HepG2 (cell line): ENCODE measurements around the gene NSF. TPM values are rescaled to one million over a fixed set of nuclear protein-coding genes. Genes with fewer than 3 reads are reported as not detected.

Experiments used
- CREB1 ChIP-seq, 2 experiments: fragments of 450-650 bp in 1 of 2; IDR thresholded peaks; 2 replicates each; pipeline ENCODE4 v1.6.1; 2016 to 2017; ENCODE audit warnings: control low read depth in 1 of 2, mild to moderate bottlenecking in 1 of 2, missing compliant biosample characterization in 1 of 2, missing genetic modification characterization in 1 of 2
- E2F5 ChIP-seq: sonication (generic); formaldehyde crosslinking; conservative IDR thresholded peaks from 2 replicates; pipeline ENCODE4 v1.4.0; 2020; ENCODE audit warnings: missing genetic modification reagents
- HNRNPUL1 ChIP-seq: fragments of 200-400 bp; formaldehyde crosslinking; IDR thresholded peaks from 2 replicates; pipeline ENCODE4 v1.6.1; 2017; ENCODE audit warnings: low read depth, mild to moderate bottlenecking, low read length, moderate library complexity
- IKZF5 ChIP-seq: IDR thresholded peaks from 2 replicates; pipeline ENCODE4 v1.6.1; 2018; ENCODE audit warnings: missing genetic modification reagents, mild to moderate bottlenecking, missing compliant biosample characterization
- KAT2B ChIP-seq: fragments of 150-350 bp; IDR thresholded peaks from 2 replicates; pipeline ENCODE4 v1.6.1; 2014; ENCODE audit warnings: low read depth, low read length, borderline replicate concordance
- MAFK ChIP-seq, 2 experiments: IDR thresholded peaks in 1 of 2; conservative IDR thresholded peaks in 1 of 2; 2 replicates each; pipeline ENCODE4 v1.6.1; 2011; ENCODE audit warnings: improper control_type of control experiment in 2 of 2, low read length in 2 of 2
- MBD4 ChIP-seq: IDR thresholded peaks from 2 replicates; pipeline ENCODE4 v1.6.1; 2012; ENCODE audit warnings: low read length, inconsistent platforms, borderline replicate concordance
- NFE2 ChIP-seq: sonication (generic); formaldehyde crosslinking; IDR thresholded peaks from 2 replicates; pipeline ENCODE4 v1.4.0; 2020; ENCODE audit warnings: missing genetic modification reagents
- NR2F2 ChIP-seq: IDR thresholded peaks from 2 replicates; pipeline ENCODE4 v1.6.1; 2012; ENCODE audit warnings: low read depth, inconsistent platforms, borderline replicate concordance
- PCBP1 ChIP-seq: fragments of 200-400 bp; formaldehyde crosslinking; IDR thresholded peaks from 2 replicates; pipeline ENCODE4 v1.6.1; 2017; ENCODE audit warnings: mild to moderate bottlenecking, low read depth, low read length, borderline replicate concordance
- PLSCR1 ChIP-seq: sonication (generic); formaldehyde crosslinking; IDR thresholded peaks from 2 replicates; pipeline ENCODE4 v1.5.0; 2020; ENCODE audit warnings: missing genetic modification reagents, mild to moderate bottlenecking, borderline replicate concordance
- PTBP1 ChIP-seq: fragments of 200-400 bp; formaldehyde crosslinking; IDR thresholded peaks from 2 replicates; pipeline ENCODE4 v1.6.1; 2018; ENCODE audit warnings: low read length, low read depth; ENCODE audit not compliant: poor library complexity, severe bottlenecking
- RBM39 ChIP-seq: fragments of 200-400 bp; formaldehyde crosslinking; IDR thresholded peaks from one replicate; pipeline ENCODE4 v1.6.1; 2018; ENCODE audit warnings: antibody characterized with exemption, mild to moderate bottlenecking, low read depth, low read length; ENCODE audit not compliant: poor library complexity, severe bottlenecking
- ZBTB44 ChIP-seq: sonication (generic); formaldehyde crosslinking; IDR thresholded peaks from 2 replicates; pipeline ENCODE4 v1.4.0; 2020; ENCODE audit warnings: missing genetic modification reagents
- ZBTB49 ChIP-seq: sonication (generic); formaldehyde crosslinking; IDR thresholded peaks from 2 replicates; pipeline ENCODE4 v1.4.0; 2020; ENCODE audit warnings: missing genetic modification reagents, borderline replicate concordance
- ZNF546 ChIP-seq: sonication (generic); formaldehyde crosslinking; conservative IDR thresholded peaks from 2 replicates; pipeline ENCODE4 v1.8.1; 2023; ENCODE audit warnings: mild to moderate bottlenecking, missing genetic modification reagents
- ZNF670 ChIP-seq: sonication (generic); formaldehyde crosslinking; IDR thresholded peaks from 2 replicates; pipeline ENCODE4 v1.8.0; 2022; ENCODE audit warnings: mild to moderate bottlenecking, missing genetic modification reagents, borderline replicate concordance
- ZNF709 ChIP-seq: sonication (generic); formaldehyde crosslinking; IDR thresholded peaks from 2 replicates; pipeline ENCODE4 v1.5.0; 2020; ENCODE audit warnings: mild to moderate bottlenecking, missing genetic modification reagents
- polyA plus RNA-seq, 8 experiments: library from polyadenylated mRNA; depleted of rRNA in 3 of 8; stranded (reverse) in 7 of 8; unstranded in 1 of 8; fragments of >200 nt; fragmentation: Illumina TruSeq in 4 of 8; extraction: Trizol in 4 of 8; gene quantifications; 2 replicates each; pipeline versions ENCODE4 v1.2.1 to v1.2.3, GENCODE V29; 2011 to 2016; ENCODE audit warnings: low read depth in 4 of 8, missing spikeins in 1 of 8, mixed read lengths in 1 of 8; ENCODE audit not compliant: insufficient read depth in 1 of 8
- total RNA-seq, 5 experiments: library from RNA; depleted of rRNA; stranded (reverse); fragments of >200 nt; fragmentation: Illumina TruSeq; extraction: Trizol; gene quantifications; 2 replicates each; pipeline ENCODE4 v1.2.3, GENCODE V29; 2016; ENCODE audit warnings: low read depth in 1 of 5

NSF gene
- total and polyA plus RNA-seq, 2 of the 13 experiments (the other 11 are each of a cell fraction or from before 2014, with no cell fraction given), result 21.9 to 37.8 TPM

- TF ChIP-seq E2F5 (CRISPR knock-in tag) (no peak), PCBP1 (no peak), ZNF709 (CRISPR knock-in tag) (no peak), IKZF5 (CRISPR knock-in tag) (peak; percentile 48; the same call in 1 of the 2 replicates), PTBP1 (no peak), NFE2 (no peak), CREB1 (IDR thresholded peaks at IDR 0.05) (no peak), CREB1 (CRISPR knock-in tag; IDR thresholded peaks at IDR 0.05) (no peak), ZBTB44 (CRISPR knock-in tag) (no peak), ZNF546 (CRISPR knock-in tag) (peak; percentile 47; the same call in 1 of the 2 replicates), PLSCR1 (CRISPR knock-in tag) (no peak), NR2F2 (no peak), HNRNPUL1 (no peak), KAT2B (no peak), ZNF670 (CRISPR knock-in tag) (no peak), MBD4 (no peak), MAFK (conservative IDR thresholded peaks at IDR 0.05 in 1 of 2, IDR thresholded peaks at IDR 0.05 in 1 of 2; ENCODE audit: low read length in 2 of 2) (no peak), RBM39 (peak; percentile 22), ZBTB49 (CRISPR knock-in tag) (peak; percentile 29; the same call in 1 of the 2 replicates)
Observed at GRCh38 chr17:46782250-46782953, 191.9 kb downstream of the NSF start (continued).
